PC-3 (cell line): ENCODE results near the gene ARFGEF2. TPM values are rescaled to one million over a fixed set of nuclear protein-coding genes. Genes with fewer than 3 reads are reported as not detected.
"Not testable (repeated sequence)": the region's sequence is repeated elsewhere in the genome, so short reads cannot be mapped to it uniquely, and the experiment has no call there.

Source experiments
- ATAC-seq: fragments of 200-7000 bp; cut with Tn5 transposase; 2 replicates; pipeline ENCODE4 v1.9.1; 2020; ENCODE audit warnings: mild to moderate bottlenecking, moderate library complexity
- BruUV-seq: library from RNA; stranded (reverse); fragments of 400-500 nt; replicated peaks from 2 replicates; lab custom pipeline; 2021; lab: Mats Ljungman, UMichigan
- CTCF ChIA-PET: fragments of 300-600 bp; sonication (Branson Sonifier 250); formaldehyde crosslinking; loops from one replicate; lab custom pipeline; 2022; ENCODE audit warnings: antibody characterized with exemption; lab: Charles Lee
- POLR2A ChIA-PET: fragments of 300-600 bp; sonication (Branson Sonifier 250); formaldehyde crosslinking; loops from one replicate; lab custom pipeline; 2022; ENCODE audit warnings: antibody characterized with exemption; ENCODE audit not compliant: unreplicated experiment; lab: Charles Lee
- DNase-seq: peaks from one replicate; pipeline ENCODE4 v3.0.0-alpha.2; 2015
- H2AFZ ChIP-seq: fragments of 300-600 bp; sonication (generic); 2 replicates; pipeline ENCODE4 v1.6.0; 2016; ENCODE audit warnings: antibody characterized with exemption, low read length
- H3F3A ChIP-seq: fragments of 300-600 bp; sonication (generic); one replicate; pipeline ENCODE4 v1.6.0; 2017; ENCODE audit warnings: antibody characterized with exemption, low read length, control low read depth, mild to moderate bottlenecking; ENCODE audit not compliant: unreplicated experiment
- H3K27ac ChIP-seq: fragments of 300-600 bp; sonication (generic); 2 replicates; pipeline ENCODE4 v1.5.1; 2016; ENCODE audit warnings: mild to moderate bottlenecking, low read length
- H3K27me3 ChIP-seq: fragments of 300-600 bp; sonication (generic); 2 replicates; pipeline ENCODE4 v1.6.1; 2016; ENCODE audit warnings: low read length, mixed read lengths
- H3K36me3 ChIP-seq: fragments of 300-600 bp; sonication (generic); 2 replicates; pipeline ENCODE4 v1.6.1; 2016; ENCODE audit warnings: low read depth, mixed run types, low read length, mixed read lengths
- H3K4me1 ChIP-seq: fragments of 300-600 bp; sonication (generic); 2 replicates; pipeline ENCODE4 v1.5.1; 2016; ENCODE audit warnings: low read length; ENCODE audit not compliant: insufficient read depth
- H3K4me2 ChIP-seq: fragments of 300-600 bp; sonication (generic); 2 replicates; pipeline ENCODE4 v1.6.0; 2016; ENCODE audit warnings: low read length
- H3K4me3 ChIP-seq: fragments of 300-600 bp; sonication (generic); 2 replicates; pipeline ENCODE4 v1.5.1; 2016; ENCODE audit warnings: mild to moderate bottlenecking, low read length, mixed read lengths
- H3K79me2 ChIP-seq: fragments of 300-600 bp; sonication (generic); 2 replicates; pipeline ENCODE4 v1.6.1; 2017; ENCODE audit warnings: low read length, mixed read lengths
- H3K9ac ChIP-seq: fragments of 300-600 bp; sonication (generic); 2 replicates; pipeline ENCODE4 v1.6.0; 2016; ENCODE audit warnings: mild to moderate bottlenecking, low read length
- H3K9me2 ChIP-seq: fragments of 300-600 bp; sonication (generic); replicated peaks from 2 replicates; pipeline ENCODE4 v1.6.1; 2016; ENCODE audit warnings: mixed run types, low read length, mixed read lengths
- H3K9me3 ChIP-seq: fragments of 300-600 bp; sonication (generic); 2 replicates; pipeline ENCODE4 v1.6.1; 2016; ENCODE audit warnings: low read length, mixed read lengths
- H4K20me1 ChIP-seq: fragments of 300-600 bp; sonication (generic); 2 replicates; pipeline ENCODE4 v1.6.1; 2016; ENCODE audit warnings: low read length, mixed read lengths
- CTCF ChIP-seq: fragments of 300-600 bp; sonication (generic); conservative IDR thresholded peaks from 2 replicates; pipeline ENCODE4 v1.5.1; 2017; ENCODE audit warnings: antibody characterized with exemption, low read depth, mild to moderate bottlenecking, low read length
- EZH2 ChIP-seq: fragments of 300-600 bp; sonication (generic); IDR thresholded peaks from one replicate; pipeline ENCODE4 v1.6.1; 2017; ENCODE audit warnings: antibody characterized with exemption, mild to moderate bottlenecking, low read length; ENCODE audit not compliant: unreplicated experiment
- EZH2phosphoT487 ChIP-seq: fragments of 300-600 bp; sonication (generic); IDR thresholded peaks from 2 replicates; pipeline ENCODE4 v1.6.1; 2018; ENCODE audit warnings: mild to moderate bottlenecking, antibody characterized with exemption, low read length, borderline replicate concordance
- intact Hi-C: fragments of 100-400 bp; cut with micrococcal nuclease; formaldehyde crosslinking; loops from 2 replicates; pipeline ENCODE4 v1.9.0; 2023
- total RNA-seq: library from RNA; depleted of rRNA; stranded (reverse); fragments of >200 nt; gene quantifications from 2 replicates; pipeline ENCODE4 v1.2.3, GENCODE V29; 2014

ARFGEF2 gene
- total RNA-seq, 1 experiment from 2014 or later, result 33.5 TPM

- intact Hi-C loops, result no loop called here
- no TSS peak for BruUV-seq
- H3K4me1 ChIP-seq, result no peaks in the 10 kb centered on the region
- no peaks in the 10 kb centered on the region for H3K9me2 ChIP-seq
- no peak for ATAC-seq
- no peak overlapping the region for H3K27ac ChIP-seq
- TF ChIP-seq EZH2, result no peak
- H3K9me3 ChIP-seq, result no peaks in the 10 kb centered on the region
- no peaks in the 10 kb centered on the region for H3F3A ChIP-seq
- no peaks in the 10 kb centered on the region for H4K20me1 ChIP-seq
- no peak overlapping the region for H3K4me3 ChIP-seq
- ChIA-PET CTCF (no interaction called here), POLR2A (no interaction called here)
- DNase-seq, result no peak
- peaks cover 48% of the 10 kb centered on the region for H3K36me3 ChIP-seq
- no peak overlapping the region for H2AFZ ChIP-seq
- H3K4me2 ChIP-seq, result no peak overlapping the region
- H3K79me2 ChIP-seq, result no peaks in the 10 kb centered on the region
- H3K9ac ChIP-seq, result no peak overlapping the region
- no peaks in the 10 kb centered on the region for H3K27me3 ChIP-seq
Measured at GRCh38 chr20:48972816-48973215, 51.3 kb downstream of the ARFGEF2 start.

GRCh38 chr20:48975955-48976354, 54.4 kb downstream of the ARFGEF2 start:
- TF ChIP-seq CTCF (no peak), EZH2 (no peak), EZH2phosphoT487 (no peak)
- ChIA-PET POLR2A (no interaction called here), CTCF (no interaction called here)
- no peaks in the 10 kb centered on the region for H3K27me3 ChIP-seq
- no peaks in the 10 kb centered on the region for H3K9me3 ChIP-seq
- no peaks in the 10 kb centered on the region for H3K4me1 ChIP-seq
- no peak overlapping the region for H3K27ac ChIP-seq
- no peak for ATAC-seq
- H3K9me2 ChIP-seq, result no peaks in the 10 kb centered on the region
- no peak overlapping the region for H3K9ac ChIP-seq
- no peak for DNase-seq
- no peaks in the 10 kb centered on the region for H3F3A ChIP-seq
- no peak overlapping the region for H2AFZ ChIP-seq
- no peak overlapping the region for H3K4me2 ChIP-seq
- intact Hi-C loops, result no loop called here
- H3K79me2 ChIP-seq, result no peaks in the 10 kb centered on the region
- peaks cover 32% of the 10 kb centered on the region for H3K36me3 ChIP-seq
- no peaks in the 10 kb centered on the region for H4K20me1 ChIP-seq
- BruUV-seq, result no TSS peak
- H3K4me3 ChIP-seq, result no peak overlapping the region

DNA sequence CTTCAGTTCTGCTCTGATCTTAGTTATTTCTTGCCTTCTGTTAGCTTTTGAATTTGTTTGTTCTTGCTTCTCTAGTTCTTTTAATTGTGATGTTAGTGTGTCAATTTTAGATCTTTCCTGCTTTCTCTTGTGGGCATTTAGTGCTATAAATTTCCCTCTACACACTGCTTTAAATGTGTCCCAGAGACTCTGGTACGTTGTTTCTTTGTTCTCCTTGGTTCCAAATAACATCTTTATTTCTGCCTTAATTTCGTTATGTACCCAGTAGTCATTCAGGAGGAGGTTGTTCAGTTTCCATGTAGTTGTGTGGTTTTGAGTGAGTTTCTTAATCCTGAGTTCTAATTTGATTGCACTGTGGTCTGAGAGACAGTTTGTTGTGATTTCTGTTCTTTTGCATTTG, 58.5 kb downstream of the ARFGEF2 start:
- intact Hi-C loops, CTCF ChIA-PET: not testable (repeated sequence)

More for the DNA sequence above, 58.5 kb downstream of the ARFGEF2 start:
- peaks cover 17% of the 10 kb centered on the region for H3F3A ChIP-seq
- H3K4me2 ChIP-seq, BruUV-seq, H3K79me2 ChIP-seq, DNase-seq, H3K4me3 ChIP-seq, H3K9me2 ChIP-seq, H2AFZ ChIP-seq, ATAC-seq, H4K20me1 ChIP-seq, H3K27me3 ChIP-seq, H3K9me3 ChIP-seq, H3K27ac ChIP-seq, POLR2A ChIA-PET, H3K9ac ChIP-seq: not testable (repeated sequence)
- peaks cover 22% of the 10 kb centered on the region for H3K4me1 ChIP-seq
- peaks cover 28% of the 10 kb centered on the region for H3K36me3 ChIP-seq
